ENCODE measurements around the gene PGGHG.
"Not testable (repeated sequence)": the region's sequence is repeated elsewhere in the genome, so short reads cannot be mapped to it uniquely, and the experiment has no call there.

- 0 out of 2 replicates have a peak, but pooled peaks have one; percentile 9 for TF ChIP-seq CTCF (IDR thresholded peaks at IDR 0.05)
- TF ChIP-seq ZFX (IDR thresholded peaks at IDR 0.05; ENCODE audit: borderline replicate concordance), result not testable (repeated sequence)
Observed at GRCh38 chr11:307766-308708, 19.1 kb downstream of the PGGHG start, which contains the start of gene IFITM2.

All from 22Rv1 (cell line).